ENCODE results near the gene B4GALT2.

Gene B4GALT2

GRCh38 chr1:44027320-44027719 lies 48.3 kb downstream of the B4GALT2 start:
- DNase-seq (ENCODE audit: low read depth in 1 of 2, low spot score in 1 of 2) = no peak

GRCh38 chr1:44029260-44029910 lies 50.4 kb downstream of the B4GALT2 start:
- DNase-seq (ENCODE audit: low read depth in 1 of 2, low spot score in 1 of 2) = no peak

- peak; percentile 71 to 89 for DNase-seq (ENCODE audit: low read depth in 1 of 2, low spot score in 1 of 2)
Observed at GRCh38 chr1:44029911-44030604, 51.0 kb downstream of the B4GALT2 start.

- peak; percentile 9 to 35 for DNase-seq (ENCODE audit: low read depth in 1 of 2, low spot score in 1 of 2)
Observed at GRCh38 chr1:44030605-44031251, 51.7 kb downstream of the B4GALT2 start.

GRCh38 chr1:44031252-44032169 lies 52.5 kb downstream of the B4GALT2 start, which contains the start of gene SLC6A9:
SLC6A9 (minus strand) TSS chr1:44031462; CDS start chr1:44024277, 7,185 bp downstream.
- peak in 1 of 2 donors; percentile 55 for DNase-seq (ENCODE audit: low read depth in 1 of 2, low spot score in 1 of 2)

- DNase-seq (ENCODE audit: low read depth in 1 of 2, low spot score in 1 of 2) = no peak
Observed at GRCh38 chr1:44032170-44032790, 53.3 kb downstream of the B4GALT2 start.

GRCh38 chr1:44033041-44033575 lies 54.1 kb downstream of the B4GALT2 start:
- DNase-seq (ENCODE audit: low read depth in 1 of 2, low spot score in 1 of 2) = no peak

GRCh38 chr1:44033756-44034155 lies 54.7 kb downstream of the B4GALT2 start:
- DNase-seq (ENCODE audit: low read depth in 1 of 2, low spot score in 1 of 2) = no peak

GRCh38 chr1:44034423-44034822 lies 55.4 kb downstream of the B4GALT2 start:
- DNase-seq (ENCODE audit: low read depth in 1 of 2, low spot score in 1 of 2) = no peak

GRCh38 chr1:44034976-44035716 lies 56.1 kb downstream of the B4GALT2 start:
- no peak for DNase-seq (ENCODE audit: low read depth in 1 of 2, low spot score in 1 of 2)

- no peak for DNase-seq (ENCODE audit: low read depth in 1 of 2, low spot score in 1 of 2)
Observed at GRCh38 chr1:44035726-44036408, 56.9 kb downstream of the B4GALT2 start.

- peak; percentile 32 to 43 for DNase-seq (ENCODE audit: low read depth in 1 of 2, low spot score in 1 of 2)
Observed at GRCh38 chr1:44036409-44037139, 57.6 kb downstream of the B4GALT2 start.

- no peak for DNase-seq (ENCODE audit: low read depth in 1 of 2, low spot score in 1 of 2)
Observed at GRCh38 chr1:44037154-44037553, 58.1 kb downstream of the B4GALT2 start.

- DNase-seq (ENCODE audit: low read depth in 1 of 2, low spot score in 1 of 2) = no peak
Observed at GRCh38 chr1:44038876-44039657, 60.1 kb downstream of the B4GALT2 start.

GRCh38 chr1:44040418-44040817 lies 61.4 kb downstream of the B4GALT2 start:
- no peak for DNase-seq (ENCODE audit: low read depth in 1 of 2, low spot score in 1 of 2)

Data from stimulated activated CD4-positive, alpha-beta T cell treated with anti-CD3 and anti-CD28 coated beads, Interleukin-15, amount 100 ng/mL, for 1 hour (primary cell).